Measurements from ENCODE around the gene DSP.

The DSP gene

GRCh38 chr6:7562769-7563168 is 21.3 kb downstream of the DSP start:
- Histone ChIP-seq H3K9ac (ENCODE audit: low read depth, low read length, poor library complexity, severe bottlenecking) (no peak overlapping the region), H3K4me2 (ENCODE audit: low read depth, low read length, poor library complexity, severe bottlenecking) (no peak overlapping the region), H2AFZ (ENCODE audit: low read length) (no peak overlapping the region), H3K4me1 (ENCODE audit: insufficient read depth, low read length, poor library complexity, severe bottlenecking) (no peaks in the 10 kb centered on the region), H3K36me3 (ENCODE audit: insufficient read depth, low read length) (no peaks in the 10 kb centered on the region), H3F3A (ENCODE audit: low read depth) (no peaks in the 10 kb centered on the region), H3K79me2 (ENCODE audit: insufficient read depth, low read length) (no peaks in the 10 kb centered on the region), H3K27me3 (ENCODE audit: insufficient read depth, low read length, poor library complexity, severe bottlenecking) (no peaks in the 10 kb centered on the region), H3K4me3 (ENCODE audit: low read length, poor library complexity, severe bottlenecking) (no peak overlapping the region), H3K9me3 (ENCODE audit: insufficient read depth, low read depth, low read length) (no peaks in the 10 kb centered on the region), H4K20me1 (ENCODE audit: insufficient read depth, low read length, poor library complexity, severe bottlenecking) (no peaks in the 10 kb centered on the region), H3K9me2 (replicated peaks; ENCODE audit: low read depth, low read length) (no peaks in the 10 kb centered on the region)
- TF ChIP-seq EZH2phosphoT487 (IDR thresholded peaks at IDR 0.05; ENCODE audit: borderline replicate concordance) (no peak), CTCF (conservative IDR thresholded peaks at IDR 0.05; ENCODE audit: low read length) (no peak)

- Histone ChIP-seq H3K9me2 (replicated peaks; ENCODE audit: low read depth, low read length) (no peaks in the 10 kb centered on the region), H3K79me2 (ENCODE audit: insufficient read depth, low read length) (no peaks in the 10 kb centered on the region), H3K4me2 (ENCODE audit: low read depth, low read length, poor library complexity, severe bottlenecking) (no peak overlapping the region), H3K36me3 (ENCODE audit: insufficient read depth, low read length) (no peaks in the 10 kb centered on the region), H3K4me1 (ENCODE audit: insufficient read depth, low read length, poor library complexity, severe bottlenecking) (no peaks in the 10 kb centered on the region), H4K20me1 (ENCODE audit: insufficient read depth, low read length, poor library complexity, severe bottlenecking) (no peaks in the 10 kb centered on the region), H3F3A (ENCODE audit: low read depth) (no peaks in the 10 kb centered on the region), H2AFZ (ENCODE audit: low read length) (no peak overlapping the region), H3K27me3 (ENCODE audit: insufficient read depth, low read length, poor library complexity, severe bottlenecking) (no peaks in the 10 kb centered on the region), H3K4me3 (ENCODE audit: low read length, poor library complexity, severe bottlenecking) (no peak overlapping the region), H3K9ac (ENCODE audit: low read depth, low read length, poor library complexity, severe bottlenecking) (no peak overlapping the region), H3K9me3 (ENCODE audit: insufficient read depth, low read depth, low read length) (no peaks in the 10 kb centered on the region)
- TF ChIP-seq CTCF (conservative IDR thresholded peaks at IDR 0.05; ENCODE audit: low read length) (no peak), EZH2phosphoT487 (IDR thresholded peaks at IDR 0.05; ENCODE audit: borderline replicate concordance) (no peak)
Observed at GRCh38 chr6:7566107-7566506, 24.6 kb downstream of the DSP start.

GRCh38 chr6:7566617-7567173 is 25.2 kb downstream of the DSP start:
- Histone ChIP-seq H3K4me2 (ENCODE audit: low read depth, low read length, poor library complexity, severe bottlenecking) (no peak overlapping the region), H3K9me2 (replicated peaks; ENCODE audit: low read depth, low read length) (no peaks in the 10 kb centered on the region), H3K9ac (ENCODE audit: low read depth, low read length, poor library complexity, severe bottlenecking) (no peak overlapping the region), H3K4me3 (ENCODE audit: low read length, poor library complexity, severe bottlenecking) (no peak overlapping the region), H3F3A (ENCODE audit: low read depth) (no peaks in the 10 kb centered on the region), H3K79me2 (ENCODE audit: insufficient read depth, low read length) (no peaks in the 10 kb centered on the region), H3K4me1 (ENCODE audit: insufficient read depth, low read length, poor library complexity, severe bottlenecking) (no peaks in the 10 kb centered on the region), H3K36me3 (ENCODE audit: insufficient read depth, low read length) (no peaks in the 10 kb centered on the region), H3K9me3 (ENCODE audit: insufficient read depth, low read depth, low read length) (no peaks in the 10 kb centered on the region), H4K20me1 (ENCODE audit: insufficient read depth, low read length, poor library complexity, severe bottlenecking) (no peaks in the 10 kb centered on the region), H3K27me3 (ENCODE audit: insufficient read depth, low read length, poor library complexity, severe bottlenecking) (no peaks in the 10 kb centered on the region), H2AFZ (ENCODE audit: low read length) (no peak overlapping the region)
- TF ChIP-seq CTCF (conservative IDR thresholded peaks at IDR 0.05; ENCODE audit: low read length) (no peak), EZH2phosphoT487 (IDR thresholded peaks at IDR 0.05; ENCODE audit: borderline replicate concordance) (no peak)

Data from Loucy (cell line).